DMS114 treated with DMSO at 0.1 percent for 48 hours (cell line): ENCODE measurements around the gene CSTF1.
"Not testable (repeated sequence)": the region's sequence is repeated elsewhere in the genome, so short reads cannot be mapped to it uniquely, and the experiment has no call there.

Source experiments
- DNase-seq: peaks from one replicate; lab custom pipeline; 2025; ENCODE audit not compliant: unreplicated experiment; lab: John Stamatoyannopoulos, UW

Gene CSTF1

GRCh38 chr20:56403465-56403864, 11.0 kb downstream of the CSTF1 start:
- no peak for DNase-seq

GRCh38 chr20:56405356-56405755, 12.9 kb downstream of the CSTF1 start:
- not testable (repeated sequence) for DNase-seq

GRCh38 chr20:56406910-56407309, 14.5 kb downstream of the CSTF1 start:
- DNase-seq = no peak

GRCh38 chr20:56409521-56409920, 17.1 kb downstream of the CSTF1 start:
- DNase-seq = no peak

- DNase-seq = no peak
Measured at GRCh38 chr20:56409956-56410355, 17.5 kb downstream of the CSTF1 start.

- not testable (repeated sequence) for DNase-seq
Measured at GRCh38 chr20:56411287-56411686, 18.8 kb downstream of the CSTF1 start.

- DNase-seq = no peak
Measured at GRCh38 chr20:56411759-56412472, 19.5 kb downstream of the CSTF1 start, which contains the start of gene CASS4. TSS of gene CASS4 (plus strand) at chr20:56412260. CDS start at chr20:56412459, 199 bp downstream.

GRCh38 chr20:56412473-56412790, 20.0 kb downstream of the CSTF1 start:
- DNase-seq = no peak

- DNase-seq = no peak
Measured at GRCh38 chr20:56412949-56413348, 20.5 kb downstream of the CSTF1 start.

- no peak for DNase-seq
Measured at GRCh38 chr20:56414842-56415765, 22.7 kb downstream of the CSTF1 start.

GRCh38 chr20:56417402-56417801, 25.0 kb downstream of the CSTF1 start:
- no peak for DNase-seq

- DNase-seq = no peak
Measured at GRCh38 chr20:56417911-56418310, 25.5 kb downstream of the CSTF1 start.

GRCh38 chr20:56418385-56418861, 26.0 kb downstream of the CSTF1 start:
- DNase-seq = no peak

- no peak for DNase-seq
Measured at GRCh38 chr20:56420028-56420427, 27.6 kb downstream of the CSTF1 start.

GRCh38 chr20:56420940-56421688, 28.7 kb downstream of the CSTF1 start:
- no peak for DNase-seq

GRCh38 chr20:56422076-56422823, 29.8 kb downstream of the CSTF1 start:
- no peak for DNase-seq

GRCh38 chr20:56422824-56423189, 30.4 kb downstream of the CSTF1 start:
- no peak for DNase-seq

- no peak for DNase-seq
Measured at GRCh38 chr20:56423211-56423610, 30.8 kb downstream of the CSTF1 start.

- DNase-seq = no peak
Measured at GRCh38 chr20:56423886-56424285, 31.4 kb downstream of the CSTF1 start.

- DNase-seq = no peak
Measured at GRCh38 chr20:56424931-56425330, 32.5 kb downstream of the CSTF1 start.

GRCh38 chr20:56426026-56426425, 33.6 kb downstream of the CSTF1 start:
- DNase-seq = no peak
